Kidney (tissue), 14 donors: ENCODE measurements around the gene RREB1. TPM values are rescaled to one million over a fixed set of nuclear protein-coding genes. Genes with fewer than 3 reads are reported as not detected.

Experiments used
- DNase-seq, 5 donors: peaks; one replicate each; pipeline ENCODE4 v3.0.0-alpha.2; 2013 to 2020
- FAIRE-seq: peaks from 2 replicates; lab custom pipeline; 2012; peaks lifted over from hg19 to GRCh38; lab: Jason Lieb, UNC
- H3K27ac ChIP-seq, 2 donors: one replicate each; pipeline ENCODE4 v1.7.0; 2013; ENCODE audit warnings: low read depth in 2 of 2, low read length in 2 of 2, inconsistent platforms in 1 of 2
- H3K27me3 ChIP-seq: one replicate; pipeline ENCODE4 v1.7.1; 2013; ENCODE audit warnings: low read length, inconsistent platforms; ENCODE audit not compliant: control insufficient read depth, insufficient read depth
- H3K36me3 ChIP-seq, 3 donors: one replicate each; pipeline versions ENCODE4 v1.7.0 to v1.7.1; 2013; ENCODE audit warnings: low read length in 3 of 3, control low read depth in 1 of 3, inconsistent platforms in 1 of 3; ENCODE audit not compliant: insufficient read depth in 3 of 3, control insufficient read depth in 2 of 3
- H3K4me1 ChIP-seq, 3 donors: one replicate each; pipeline versions ENCODE4 v1.7.0 to v1.7.1; 2013; ENCODE audit warnings: low read length in 3 of 3, inconsistent platforms in 1 of 3, low read depth in 1 of 3; ENCODE audit not compliant: control insufficient read depth in 2 of 3, insufficient read depth in 2 of 3
- H3K4me3 ChIP-seq, 3 donors: one replicate each; pipeline versions ENCODE4 v1.7.0 to v1.8.1; 2013; ENCODE audit warnings: low read length in 3 of 3, control low read depth in 1 of 3, inconsistent platforms in 1 of 3
- H3K9ac ChIP-seq, 3 donors: one replicate each; pipeline versions ENCODE4 v1.7.0 to v1.7.1; 2013; ENCODE audit warnings: low read length in 3 of 3, control low read depth in 1 of 3, inconsistent platforms in 1 of 3
- H3K9me3 ChIP-seq, 3 donors: one replicate each; pipeline versions ENCODE4 v1.7.0 to v1.7.1; 2013; ENCODE audit warnings: low read length in 3 of 3, control low read depth in 1 of 3, inconsistent platforms in 1 of 3; ENCODE audit not compliant: control insufficient read depth in 2 of 3, insufficient read depth in 1 of 3
- intact Hi-C: fragments of 100-400 bp; cut with DNase I; formaldehyde crosslinking; loops from one replicate; pipeline ENCODE4 v1.11.1; 2022
- polyA plus RNA-seq: library from polyadenylated mRNA; stranded (reverse); fragments of 350-450 nt; fragmentation: Illumina TruSeq; extraction: RNeasy Lipid Tissue Mini Kit (QIAGEN cat#74804); gene quantifications from one replicate; pipeline ENCODE4 v1.2.3, GENCODE V29; 2014; ENCODE audit warnings: low read depth, low replicate concordance; ENCODE audit not compliant: insufficient read depth
- total RNA-seq: library from RNA; stranded (reverse); fragmentation: NEBNext Ultra II Directional; extraction: Animal tissue kit (Norgen Biotek cat#: 25700); gene quantifications from one replicate; pipeline ENCODE4 v1.2.1, GENCODE V29; 2021
- TF ChIP-seq, protein P1 (sequence below): IDR thresholded peaks from 3 replicates; pipeline ENCODE4 v1.5.1; 2012; ENCODE audit warnings: mild to moderate bottlenecking, moderate library complexity, borderline replicate concordance; ENCODE audit not compliant: insufficient read depth; ENCODE audit errors: extremely low read depth
- donor health status: control.
- donor health status: control.
- donor health status: control.
- donor health status: control.
- donor health status: control.
- donor health status: DM: yes; HTN: yes; CAD: no.
- donor health status: Normal renal cell carcinoma (clear cell type).

Gene RREB1
- total and polyA plus RNA-seq, 2 donors from 2014 or later: 5.9 to 56.5 TPM

GRCh38 chr6:7147051-7147671 lies 39.4 kb downstream of the RREB1 start:
- Histone ChIP-seq H3K4me1 (peaks cover 19 to 66% (median 41%) of the 10 kb centered on the region in 3 donors), H3K4me3 (peak overlapping the region in 1 of 3 donors; percentile 8), H3K9ac (peak overlapping the region in 1 of 3 donors; percentile 37), H3K36me3 (no peaks in the 10 kb centered on the region), H3K27me3 (no peaks in the 10 kb centered on the region), H3K27ac (peak overlapping the region; percentile 81 to 88), H3K9me3 (no peaks in the 10 kb centered on the region)
- FAIRE-seq (no peak), DNase-seq (peak in 4 of 5 donors; percentile 55 to 76 (median 66))
- TF ChIP-seq, protein P1, sequence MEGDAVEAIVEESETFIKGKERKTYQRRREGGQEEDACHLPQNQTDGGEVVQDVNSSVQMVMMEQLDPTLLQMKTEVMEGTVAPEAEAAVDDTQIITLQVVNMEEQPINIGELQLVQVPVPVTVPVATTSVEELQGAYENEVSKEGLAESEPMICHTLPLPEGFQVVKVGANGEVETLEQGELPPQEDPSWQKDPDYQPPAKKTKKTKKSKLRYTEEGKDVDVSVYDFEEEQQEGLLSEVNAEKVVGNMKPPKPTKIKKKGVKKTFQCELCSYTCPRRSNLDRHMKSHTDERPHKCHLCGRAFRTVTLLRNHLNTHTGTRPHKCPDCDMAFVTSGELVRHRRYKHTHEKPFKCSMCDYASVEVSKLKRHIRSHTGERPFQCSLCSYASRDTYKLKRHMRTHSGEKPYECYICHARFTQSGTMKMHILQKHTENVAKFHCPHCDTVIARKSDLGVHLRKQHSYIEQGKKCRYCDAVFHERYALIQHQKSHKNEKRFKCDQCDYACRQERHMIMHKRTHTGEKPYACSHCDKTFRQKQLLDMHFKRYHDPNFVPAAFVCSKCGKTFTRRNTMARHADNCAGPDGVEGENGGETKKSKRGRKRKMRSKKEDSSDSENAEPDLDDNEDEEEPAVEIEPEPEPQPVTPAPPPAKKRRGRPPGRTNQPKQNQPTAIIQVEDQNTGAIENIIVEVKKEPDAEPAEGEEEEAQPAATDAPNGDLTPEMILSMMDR: no peak
- intact Hi-C loops: no loop called here

DNA sequence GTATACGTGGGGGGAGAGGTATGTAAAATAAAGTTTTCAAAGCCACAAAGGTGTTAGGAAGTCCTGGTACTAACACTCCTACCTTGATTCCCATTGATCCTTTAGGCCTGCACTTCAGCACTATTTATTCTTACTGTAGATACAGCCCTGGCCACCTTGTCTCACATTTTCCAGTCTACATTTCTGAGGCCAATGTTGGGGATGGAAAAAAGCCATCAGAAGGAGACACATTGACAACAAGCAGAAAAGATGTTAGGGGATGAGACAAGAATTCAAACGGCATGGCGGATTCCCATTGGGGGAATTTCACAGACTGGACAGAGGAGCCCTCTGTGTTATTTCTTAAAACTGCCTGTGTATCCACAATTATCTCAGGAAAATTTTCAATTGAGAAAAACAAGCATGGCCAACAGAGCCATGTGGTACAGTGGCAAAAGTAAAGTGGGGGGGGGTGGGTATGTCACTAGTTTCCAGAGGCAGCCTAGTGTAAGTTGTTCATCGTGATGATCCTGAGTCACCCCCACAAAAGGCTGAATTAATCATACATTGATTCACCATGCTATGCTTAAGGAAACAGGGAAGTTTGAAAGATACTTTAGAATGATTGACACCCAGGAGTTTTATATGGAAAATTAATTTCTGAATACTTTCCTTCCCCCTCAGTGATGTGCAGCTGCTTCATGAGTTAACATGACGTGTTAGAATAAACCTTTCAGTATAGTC lies 40.5 kb downstream of the RREB1 start:
- Histone ChIP-seq H3K4me3 (no peak overlapping the region), H3K4me1 (peaks cover 19 to 62% (median 31%) of the 10 kb centered on the region in 3 donors), H3K9me3 (no peaks in the 10 kb centered on the region), H3K27me3 (no peaks in the 10 kb centered on the region), H3K9ac (no peak overlapping the region), H3K36me3 (no peaks in the 10 kb centered on the region), H3K27ac (peak overlapping the region; percentile 43 to 81)
- FAIRE-seq (no peak), DNase-seq (no peak)
- intact Hi-C loops: no loop called here
- TF ChIP-seq, protein P1: no peak

DNA sequence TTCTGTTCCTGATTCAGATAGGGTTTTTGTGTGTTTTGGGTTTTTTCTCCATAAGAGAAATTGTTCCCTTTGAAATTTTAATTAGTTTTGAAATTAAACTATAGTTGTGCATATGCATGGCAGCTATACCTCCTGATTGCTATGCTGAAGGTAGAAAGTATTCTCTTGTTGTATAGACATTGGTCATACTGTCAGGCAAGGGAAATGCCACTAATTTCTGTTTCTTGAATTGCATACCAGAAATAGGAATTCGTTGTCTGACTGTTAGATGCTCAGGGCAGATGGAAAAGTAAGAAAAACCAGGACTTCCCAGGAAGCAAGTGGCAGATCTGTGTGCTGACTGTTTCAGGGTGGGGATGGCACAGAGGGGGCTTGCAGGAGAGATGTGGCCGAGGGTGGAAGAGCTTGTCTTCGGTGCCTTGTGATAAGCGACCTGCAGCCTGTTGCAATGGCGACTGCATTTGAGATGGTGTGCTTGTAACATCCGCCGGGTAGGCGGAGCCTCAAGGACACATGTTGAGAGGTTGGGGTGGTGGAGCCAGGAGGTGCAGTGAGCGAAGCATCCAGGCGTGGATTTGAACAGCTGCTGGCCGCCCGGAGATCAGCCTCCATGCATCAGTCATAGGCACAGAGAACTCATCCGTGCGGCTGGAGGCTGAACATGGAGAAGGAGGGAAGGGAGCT lies 42.8 kb downstream of the RREB1 start:
- Histone ChIP-seq H3K9me3 (no peaks in the 10 kb centered on the region), H3K27me3 (no peaks in the 10 kb centered on the region), H3K4me1 (peaks cover 10 to 62% (median 29%) of the 10 kb centered on the region in 3 donors), H3K27ac (peak overlapping the region in 1 of 2 donors; percentile 4), H3K36me3 (no peaks in the 10 kb centered on the region), H3K9ac (no peak overlapping the region), H3K4me3 (no peak overlapping the region)
- DNase-seq (peak; percentile 62 to 78 (median 73)), FAIRE-seq (no peak)
- intact Hi-C loops: no loop called here
- TF ChIP-seq, protein P1: no peak
